PFSK-1 (cell line): ENCODE data around the gene SLC16A7.

ENCODE experiments used
- FOXP2 ChIP-seq: optimal IDR thresholded peaks from 2 replicates; pipeline ENCODE3; 2011; ENCODE audit warnings: borderline replicate concordance, control low read depth, inconsistent platforms; ENCODE audit not compliant: insufficient read depth; ENCODE audit errors: extremely low read length, extremely low read depth
- POLR2AphosphoS5 ChIP-seq: IDR thresholded peaks from 2 replicates; pipeline ENCODE4 v1.6.1; 2012; ENCODE audit warnings: low read depth, mild to moderate bottlenecking, control low read depth, low read length, moderate library complexity
- SIN3A ChIP-seq: IDR thresholded peaks from 2 replicates; pipeline ENCODE4 v1.6.1; 2012; ENCODE audit warnings: mild to moderate bottlenecking, low read length, moderate library complexity, borderline replicate concordance; ENCODE audit not compliant: insufficient read depth

Gene SLC16A7

GRCh38 chr12:59834659-59835474 lies 239.0 kb downstream of the SLC16A7 start:
- TF ChIP-seq POLR2AphosphoS5 = no peak
- no peak for TF ChIP-seq SIN3A
- TF ChIP-seq FOXP2 = no peak
